ENCODE measurements around the gene TNS1.

The TNS1 gene

GRCh38 chr2:217956586-217957457 is 46.0 kb downstream of the TNS1 start:
- DNase-seq (ENCODE audit: low read depth): no peak

- DNase-seq (ENCODE audit: low read depth): no peak
Observed at GRCh38 chr2:217955881-217956493, 46.8 kb downstream of the TNS1 start.

GRCh38 chr2:217954971-217955740 is 47.6 kb downstream of the TNS1 start:
- DNase-seq (ENCODE audit: low read depth): no peak

- no peak for DNase-seq (ENCODE audit: low read depth)
Observed at GRCh38 chr2:217954469-217954868, 48.3 kb downstream of the TNS1 start.

- no peak for DNase-seq (ENCODE audit: low read depth)
Observed at GRCh38 chr2:217954051-217954450, 48.7 kb downstream of the TNS1 start.

- no peak for DNase-seq (ENCODE audit: low read depth)
Observed at GRCh38 chr2:217953531-217953932, 49.3 kb downstream of the TNS1 start.

GRCh38 chr2:217953011-217953481 is 49.7 kb downstream of the TNS1 start:
- DNase-seq (ENCODE audit: low read depth): no peak

GRCh38 chr2:217952409-217952808 is 50.4 kb downstream of the TNS1 start:
- no peak for DNase-seq (ENCODE audit: low read depth)

- DNase-seq (ENCODE audit: low read depth): no peak
Observed at GRCh38 chr2:217951521-217952247, 51.1 kb downstream of the TNS1 start.

- DNase-seq (ENCODE audit: low read depth): no peak
Observed at GRCh38 chr2:217951091-217951490, 51.7 kb downstream of the TNS1 start.

GRCh38 chr2:217950401-217950871 is 52.4 kb downstream of the TNS1 start:
- no peak for DNase-seq (ENCODE audit: low read depth)

GRCh38 chr2:217949447-217949846 is 53.3 kb downstream of the TNS1 start:
- DNase-seq (ENCODE audit: low read depth): no peak

- DNase-seq (ENCODE audit: low read depth): no peak
Observed at GRCh38 chr2:217948897-217949296, 53.9 kb downstream of the TNS1 start.

- DNase-seq (ENCODE audit: low read depth): no peak
Observed at GRCh38 chr2:217948351-217948791, 54.4 kb downstream of the TNS1 start.

- DNase-seq (ENCODE audit: low read depth): no peak
Observed at GRCh38 chr2:217947383-217948350, 55.1 kb downstream of the TNS1 start.

GRCh38 chr2:217946051-217946450 is 56.7 kb downstream of the TNS1 start:
- no peak for DNase-seq (ENCODE audit: low read depth)

- DNase-seq (ENCODE audit: low read depth): no peak
Observed at GRCh38 chr2:217945530-217945929, 57.3 kb downstream of the TNS1 start.

GRCh38 chr2:217944923-217945322 is 57.9 kb downstream of the TNS1 start:
- DNase-seq (ENCODE audit: low read depth): no peak

- no peak for DNase-seq (ENCODE audit: low read depth)
Observed at GRCh38 chr2:217944366-217944765, 58.4 kb downstream of the TNS1 start.

Data from T-helper 22 cell (primary cell).